ENCODE data around the gene NHSL2. TPM values are rescaled to one million over a fixed set of nuclear protein-coding genes. Genes with fewer than 3 reads are reported as not detected.
"Not testable (repeated sequence)": the region's sequence is repeated elsewhere in the genome, so short reads cannot be mapped to it uniquely, and the experiment has no call there.

Gene NHSL2
- total RNA-seq, 1 donor from 2014 or later = 4.0 TPM

DNA sequence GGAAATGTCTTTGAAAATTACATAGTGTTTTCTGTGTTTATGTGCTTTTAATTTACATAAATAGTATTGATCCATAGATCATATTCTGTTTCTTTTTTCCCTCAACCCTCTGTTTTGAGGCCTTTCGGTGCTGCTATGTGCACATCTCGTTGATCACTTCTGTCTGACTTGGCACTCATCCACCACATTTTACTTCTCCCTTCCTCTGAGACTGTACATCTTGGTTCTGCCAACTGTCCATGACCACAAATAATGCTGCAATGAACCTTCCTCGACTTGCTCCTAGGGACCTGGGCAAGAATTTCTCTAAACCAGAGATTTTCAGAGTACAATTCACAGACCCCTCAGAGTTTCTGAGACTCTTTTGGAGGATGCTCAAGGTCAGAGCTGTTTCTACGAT, 146.7 kb downstream of the NHSL2 start:
- H3K79me2 ChIP-seq (ENCODE audit: low read depth) = no peaks in the 10 kb centered on the region
- peaks cover 14% of the 10 kb centered on the region for H3K4me1 ChIP-seq
- no peak for DNase-seq (ENCODE audit: low spot score)
- no peak overlapping the region for H3K4me3 ChIP-seq
- H2AFZ ChIP-seq (replicated peaks) = no peak overlapping the region
- H3K4me2 ChIP-seq = no peak overlapping the region
- H4K20me1 ChIP-seq (ENCODE audit: low read depth) = peaks cover 10% of the 10 kb centered on the region
- no peak overlapping the region for H3K9ac ChIP-seq
- no peaks in the 10 kb centered on the region for H3K36me3 Mint-ChIP-seq
- no peak overlapping the region for H3K4me3 Mint-ChIP-seq
- peaks cover 3% of the 10 kb centered on the region for H3F3A ChIP-seq (ENCODE audit: low read depth)
- H3K27me3 Mint-ChIP-seq (ENCODE audit: insufficient read depth, low read depth) = no peaks in the 10 kb centered on the region
- H3K27ac ChIP-seq = no peak overlapping the region
- TF ChIP-seq EZH2 (IDR thresholded peaks at IDR 0.05) (no peak), CTCF (IDR thresholded peaks at IDR 0.05) (no peak), EZH2phosphoT487 (IDR thresholded peaks at IDR 0.05) (no peak)
- no peaks in the 10 kb centered on the region for H3K36me3 ChIP-seq
- H3K4me1 Mint-ChIP-seq = peaks cover 67% of the 10 kb centered on the region
- H3K9me3 ChIP-seq (ENCODE audit: low read depth) = no peaks in the 10 kb centered on the region
- no peaks in the 10 kb centered on the region for H3K27me3 ChIP-seq
- H3K27ac Mint-ChIP-seq = no peak overlapping the region
- H3K9me3 Mint-ChIP-seq = no peaks in the 10 kb centered on the region

DNA sequence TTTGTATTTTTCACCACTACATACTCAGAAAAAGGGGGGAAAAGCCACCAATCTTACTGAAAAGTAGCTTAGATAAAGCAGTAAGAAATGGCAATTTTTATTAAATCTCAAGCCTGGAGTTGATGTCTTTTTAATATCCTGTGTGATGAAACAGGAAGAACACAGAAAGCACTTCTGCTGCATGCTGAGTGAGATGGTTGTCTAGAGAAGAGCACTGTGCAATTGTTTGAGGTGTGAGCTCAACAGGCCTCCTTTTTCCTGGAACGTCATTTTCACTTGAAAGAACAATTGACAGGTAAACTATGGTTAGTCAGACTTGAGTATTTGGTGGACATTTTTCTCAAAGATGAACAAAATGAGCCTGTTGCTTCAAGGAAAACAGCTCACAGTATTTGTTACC, 147.2 kb downstream of the NHSL2 start:
- peaks cover 14% of the 10 kb centered on the region for H3K4me1 ChIP-seq
- H3F3A ChIP-seq (ENCODE audit: low read depth) = peaks cover 3% of the 10 kb centered on the region
- H3K9ac ChIP-seq = no peak overlapping the region
- no peak overlapping the region for H3K27ac ChIP-seq
- Mint-ChIP-seq H3K27ac (no peak overlapping the region), H3K27me3 (ENCODE audit: insufficient read depth, low read depth) (no peaks in the 10 kb centered on the region), H3K4me1 (peaks cover 63% of the 10 kb centered on the region), H3K36me3 (no peaks in the 10 kb centered on the region), H3K9me3 (no peaks in the 10 kb centered on the region), H3K4me3 (no peak overlapping the region)
- no peaks in the 10 kb centered on the region for H3K27me3 ChIP-seq
- H3K79me2 ChIP-seq (ENCODE audit: low read depth) = no peaks in the 10 kb centered on the region
- H3K4me2 ChIP-seq = no peak overlapping the region
- TF ChIP-seq CTCF (IDR thresholded peaks at IDR 0.05) = no peak
- no peaks in the 10 kb centered on the region for H3K36me3 ChIP-seq
- H2AFZ ChIP-seq (replicated peaks) = no peak overlapping the region
- H3K4me3 ChIP-seq = no peak overlapping the region
- H3K9me3 ChIP-seq (ENCODE audit: low read depth) = no peaks in the 10 kb centered on the region
- H4K20me1 ChIP-seq (ENCODE audit: low read depth) = peaks cover 10% of the 10 kb centered on the region
- DNase-seq (ENCODE audit: low spot score) = no peak

GRCh38 chrX:72058346-72058745, 147.7 kb downstream of the NHSL2 start:
- peaks cover 58% of the 10 kb centered on the region for H3K4me1 Mint-ChIP-seq
- not testable (repeated sequence) for H3K27me3 Mint-ChIP-seq (ENCODE audit: insufficient read depth, low read depth); H3K27ac ChIP-seq; H3K36me3 ChIP-seq; H3K79me2 ChIP-seq (ENCODE audit: low read depth); DNase-seq (ENCODE audit: low spot score); H3K9ac ChIP-seq; H3K9me3 ChIP-seq (ENCODE audit: low read depth); H2AFZ ChIP-seq (replicated peaks); H3F3A ChIP-seq (ENCODE audit: low read depth); H3K4me3 Mint-ChIP-seq; H3K4me2 ChIP-seq; H3K27ac Mint-ChIP-seq; H3K27me3 ChIP-seq; H3K4me3 ChIP-seq; H3K36me3 Mint-ChIP-seq; H3K9me3 Mint-ChIP-seq
- peaks cover 14% of the 10 kb centered on the region for H3K4me1 ChIP-seq
- peaks cover 10% of the 10 kb centered on the region for H4K20me1 ChIP-seq (ENCODE audit: low read depth)

- H3K4me1 Mint-ChIP-seq = peaks cover 41% of the 10 kb centered on the region
- TF ChIP-seq CTCF (IDR thresholded peaks at IDR 0.05) (no peak), EZH2 (IDR thresholded peaks at IDR 0.05) (no peak), EZH2phosphoT487 (IDR thresholded peaks at IDR 0.05) (no peak)
- Histone ChIP-seq H3K9ac (no peak overlapping the region), H4K20me1 (ENCODE audit: low read depth) (peaks cover 10% of the 10 kb centered on the region), H3K9me3 (ENCODE audit: low read depth) (no peaks in the 10 kb centered on the region), H3K27ac (no peak overlapping the region), H3K79me2 (ENCODE audit: low read depth) (no peaks in the 10 kb centered on the region), H3K4me2 (no peak overlapping the region), H3K36me3 (no peaks in the 10 kb centered on the region), H3K4me1 (peaks cover 5% of the 10 kb centered on the region), H3K27me3 (no peaks in the 10 kb centered on the region), H3K4me3 (no peak overlapping the region), H3F3A (ENCODE audit: low read depth) (peaks cover 3% of the 10 kb centered on the region), H2AFZ (replicated peaks) (no peak overlapping the region)
- DNase-seq (ENCODE audit: low spot score) = peak; percentile 90
- H3K9me3 Mint-ChIP-seq = no peaks in the 10 kb centered on the region
- no peak overlapping the region for H3K27ac Mint-ChIP-seq
- no peaks in the 10 kb centered on the region for H3K27me3 Mint-ChIP-seq (ENCODE audit: insufficient read depth, low read depth)
- H3K4me3 Mint-ChIP-seq = no peak overlapping the region
- H3K36me3 Mint-ChIP-seq = no peaks in the 10 kb centered on the region
These were observed 149.7 kb downstream of the NHSL2 start for GRCh38 chrX:72060196-72060920.
